ENCODE data around the gene SATB1. TPM values are rescaled to one million over a fixed set of nuclear protein-coding genes. Genes with fewer than 3 reads are reported as not detected.

SATB1 gene
- polyA plus RNA-seq, 1 donor: 27.2 TPM

DNA sequence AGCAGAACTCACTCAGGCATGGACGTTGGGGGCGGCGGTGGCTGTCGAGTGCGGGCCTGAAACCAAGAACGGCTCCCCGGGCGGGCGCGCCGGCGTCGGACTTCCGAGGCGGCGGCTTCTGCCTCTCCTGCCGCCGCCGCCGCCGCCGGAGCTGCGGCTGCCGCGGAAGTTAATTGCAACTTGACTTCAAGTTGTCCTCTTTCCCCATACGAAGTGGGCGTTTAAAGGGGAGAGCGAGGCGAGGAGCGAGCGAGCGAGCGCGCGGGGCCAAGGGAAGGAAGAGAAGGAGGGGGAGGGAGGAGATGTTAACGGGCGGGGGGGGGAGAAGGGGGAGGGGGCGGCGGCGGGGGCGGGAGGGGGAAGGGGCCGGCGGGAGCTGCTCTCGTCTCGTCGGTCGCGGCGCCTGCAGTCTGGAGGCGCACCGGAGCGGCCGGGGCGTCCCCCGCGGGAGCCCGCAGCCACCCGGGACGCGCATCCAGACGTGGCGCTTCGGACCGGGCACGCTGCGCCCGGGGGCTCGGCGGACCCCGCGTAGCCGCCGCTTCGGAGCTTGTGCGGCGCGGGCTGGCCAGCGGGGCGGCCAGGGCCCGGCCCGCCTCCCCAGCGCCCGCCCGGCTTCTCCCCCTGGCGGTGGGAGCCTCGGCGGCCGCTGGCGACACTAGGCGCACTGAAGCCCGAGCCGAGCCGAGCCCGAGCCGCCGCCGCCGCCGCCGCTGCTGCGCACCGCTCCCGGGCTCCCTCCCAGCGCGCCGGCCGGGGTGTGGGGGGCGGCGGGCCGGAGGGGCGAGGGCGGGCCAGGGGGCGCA lies 19.7 kb upstream of the SATB1 start:
- Histone ChIP-seq H3K4me1 (ENCODE audit: control insufficient read depth, insufficient read depth, low read length) (peaks cover 11% of the 10 kb centered on the region), H3K27me3 (ENCODE audit: control insufficient read depth, insufficient read depth, low read length) (peaks cover 42% of the 10 kb centered on the region), H3K9me3 (ENCODE audit: control insufficient read depth, low read depth, low read length) (no peaks in the 10 kb centered on the region), H3K4me3 (ENCODE audit: low read length) (peak overlapping the region; percentile 52), H3K36me3 (ENCODE audit: control insufficient read depth, insufficient read depth, low read length) (no peaks in the 10 kb centered on the region), H3K27ac (ENCODE audit: low read length) (no peak overlapping the region)
- peak; percentile 50 to 79 for DNase-seq
- WGBS (ENCODE audit: insufficient coverage, low lambda C conversion rate): no CpG with 5 or more reads among the region's 113 CpGs

DNA sequence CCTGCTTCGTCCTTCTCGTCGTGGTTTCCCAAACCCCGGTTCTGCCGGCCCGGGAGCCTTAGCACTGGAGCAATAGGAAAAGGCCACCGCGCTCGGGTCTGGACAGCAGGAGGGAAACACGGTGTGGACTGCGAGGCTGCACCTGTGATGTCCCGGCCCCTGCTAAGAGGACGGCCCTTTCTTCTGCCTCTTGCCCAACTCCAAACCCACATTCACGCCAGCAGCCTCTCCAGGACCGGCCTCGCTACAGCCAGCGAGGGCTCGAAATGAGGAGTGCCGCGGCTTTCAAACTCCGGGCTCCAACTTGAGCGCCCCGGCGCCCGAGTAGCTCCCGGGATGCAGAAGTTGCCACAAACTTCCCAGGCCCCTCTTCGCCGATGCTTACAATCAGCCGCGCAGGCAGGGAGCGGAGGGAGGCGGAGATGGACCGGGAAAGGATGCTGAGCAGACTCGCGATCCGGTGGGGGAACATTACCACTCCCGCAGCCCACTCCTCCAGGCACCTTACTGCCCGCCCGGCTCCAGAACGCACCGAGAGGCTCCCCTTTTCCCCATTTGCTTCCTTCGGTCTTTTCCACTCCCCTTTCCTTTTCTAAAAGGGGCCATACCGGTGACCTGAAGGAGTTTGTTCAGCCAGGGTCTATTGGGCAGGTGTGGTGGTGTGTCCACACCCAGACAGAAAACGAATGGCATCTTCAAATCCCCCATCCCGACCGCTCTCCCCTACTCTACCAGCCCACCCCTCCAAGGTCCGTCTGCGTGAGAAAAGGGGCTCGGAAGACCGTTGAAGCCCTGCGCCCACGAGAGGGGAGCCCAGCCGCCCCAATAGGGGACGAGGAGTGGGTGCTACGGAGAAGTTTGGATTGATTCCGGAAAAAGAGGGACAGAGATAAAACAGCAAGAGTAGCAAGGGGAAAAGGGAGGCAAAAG lies 18.8 kb upstream of the SATB1 start:
- Histone ChIP-seq H3K27me3 (ENCODE audit: control insufficient read depth, insufficient read depth, low read length) (peaks cover 42% of the 10 kb centered on the region), H3K36me3 (ENCODE audit: control insufficient read depth, insufficient read depth, low read length) (no peaks in the 10 kb centered on the region), H3K4me3 (ENCODE audit: low read length) (peak overlapping the region; percentile 51), H3K4me1 (ENCODE audit: control insufficient read depth, insufficient read depth, low read length) (peaks cover 11% of the 10 kb centered on the region), H3K27ac (ENCODE audit: low read length) (no peak overlapping the region), H3K9me3 (ENCODE audit: control insufficient read depth, low read depth, low read length) (no peaks in the 10 kb centered on the region)
- peak in 1 of 2 donors; percentile 27 for DNase-seq
- WGBS (ENCODE audit: insufficient coverage, low lambda C conversion rate): 0% methylated on average over 1 of the region's 56 CpGs

DNA sequence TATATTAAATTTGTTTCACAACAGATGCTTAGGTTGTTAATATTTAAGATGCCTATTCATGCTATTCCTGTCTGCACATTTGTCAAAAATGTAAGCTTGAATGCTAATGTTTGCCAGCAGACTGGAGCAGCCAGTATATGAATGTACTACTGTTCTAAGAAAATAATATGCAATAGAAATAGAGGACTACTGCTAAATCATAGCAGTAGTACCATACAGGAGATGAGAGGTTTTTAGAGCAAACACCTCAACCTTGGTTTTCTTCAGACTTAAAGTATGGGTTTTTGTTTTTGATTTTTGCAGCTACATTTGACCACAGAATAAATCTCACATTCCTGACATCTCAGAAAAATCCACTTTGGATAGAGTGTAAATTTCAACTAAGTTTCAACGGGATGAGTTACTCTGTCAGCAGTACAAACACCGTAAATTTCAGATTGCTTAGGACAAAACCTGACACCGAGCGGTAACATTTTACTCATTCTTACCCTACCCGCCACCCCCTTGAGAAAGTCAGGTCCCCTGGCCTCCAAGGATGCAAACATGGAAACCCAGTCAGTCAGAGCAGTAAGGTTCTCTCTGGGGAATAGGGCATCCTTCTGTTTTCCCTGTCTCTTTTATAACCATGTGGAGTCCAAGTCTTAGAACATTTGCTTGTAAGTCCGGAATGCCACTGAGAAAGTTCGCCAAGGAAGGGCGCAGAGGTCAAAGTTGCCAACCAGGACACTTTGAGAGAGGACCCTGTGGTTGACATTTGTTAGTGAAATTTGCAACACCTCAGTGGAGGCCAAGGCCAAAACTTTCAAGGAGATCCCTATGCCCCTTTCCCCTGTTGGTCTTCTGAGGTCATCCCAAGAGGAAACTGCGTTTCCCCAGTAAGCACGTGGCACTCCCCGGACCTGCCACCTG lies 17.9 kb upstream of the SATB1 start:
- Histone ChIP-seq H3K27ac (ENCODE audit: low read length) (no peak overlapping the region), H3K36me3 (ENCODE audit: control insufficient read depth, insufficient read depth, low read length) (no peaks in the 10 kb centered on the region), H3K4me3 (ENCODE audit: low read length) (peak overlapping the region; percentile 51), H3K4me1 (ENCODE audit: control insufficient read depth, insufficient read depth, low read length) (peaks cover 11% of the 10 kb centered on the region), H3K27me3 (ENCODE audit: control insufficient read depth, insufficient read depth, low read length) (peaks cover 48% of the 10 kb centered on the region), H3K9me3 (ENCODE audit: control insufficient read depth, low read depth, low read length) (no peaks in the 10 kb centered on the region)
- WGBS (ENCODE audit: insufficient coverage, low lambda C conversion rate): no CpG with 5 or more reads among the region's 11 CpGs
- no peak for DNase-seq

GRCh38 chr3:18441551-18441950 lies 16.4 kb upstream of the SATB1 start:
- H3K27ac ChIP-seq (ENCODE audit: low read length): no peak overlapping the region
- no peaks in the 10 kb centered on the region for H3K36me3 ChIP-seq (ENCODE audit: control insufficient read depth, insufficient read depth, low read length)
- no peak for DNase-seq
- peaks cover 11% of the 10 kb centered on the region for H3K4me1 ChIP-seq (ENCODE audit: control insufficient read depth, insufficient read depth, low read length)
- H3K9me3 ChIP-seq (ENCODE audit: control insufficient read depth, low read depth, low read length): no peaks in the 10 kb centered on the region
- 60% methylated on average over 1 of the region's 1 CpG for WGBS (ENCODE audit: insufficient coverage, low lambda C conversion rate)
- H3K27me3 ChIP-seq (ENCODE audit: control insufficient read depth, insufficient read depth, low read length): peaks cover 43% of the 10 kb centered on the region
- no peak overlapping the region for H3K4me3 ChIP-seq (ENCODE audit: low read length)

DNA sequence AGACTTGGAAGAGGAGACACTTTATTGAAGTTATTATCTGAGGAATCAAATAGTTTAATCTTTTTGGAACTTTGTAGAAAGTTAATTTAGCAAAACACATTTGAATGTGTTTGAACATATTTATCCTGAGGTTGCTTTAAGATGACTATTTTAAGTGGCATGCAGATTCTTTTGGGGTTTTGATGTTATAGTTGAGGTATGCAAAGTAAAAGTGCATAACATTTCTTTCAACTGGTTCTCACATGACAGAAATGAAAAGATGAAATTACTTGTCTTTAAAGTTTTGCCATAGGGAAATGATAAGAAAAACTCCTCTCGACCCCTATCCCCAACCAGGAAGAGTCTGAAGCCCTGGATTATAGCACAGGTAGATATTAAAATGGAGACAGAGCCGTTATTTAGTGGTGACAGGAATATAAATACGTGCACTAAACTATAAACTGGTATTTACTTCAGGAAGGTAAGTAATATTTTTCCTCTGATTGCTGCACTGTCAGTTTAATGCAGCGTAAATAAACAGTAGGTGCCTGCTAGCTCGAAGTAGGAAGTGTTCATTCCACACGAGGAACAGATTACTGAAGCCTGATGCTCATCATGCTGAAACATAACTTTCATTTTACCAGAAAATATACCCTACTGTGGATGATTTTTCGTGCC lies 15.1 kb upstream of the SATB1 start:
- Histone ChIP-seq H3K9me3 (ENCODE audit: control insufficient read depth, low read depth, low read length) (no peaks in the 10 kb centered on the region), H3K4me3 (ENCODE audit: low read length) (no peak overlapping the region), H3K27ac (ENCODE audit: low read length) (no peak overlapping the region), H3K27me3 (ENCODE audit: control insufficient read depth, insufficient read depth, low read length) (peaks cover 29% of the 10 kb centered on the region), H3K36me3 (ENCODE audit: control insufficient read depth, insufficient read depth, low read length) (no peaks in the 10 kb centered on the region), H3K4me1 (ENCODE audit: control insufficient read depth, insufficient read depth, low read length) (peaks cover 11% of the 10 kb centered on the region)
- WGBS (ENCODE audit: insufficient coverage, low lambda C conversion rate): 71% methylated on average over 2 of the region's 7 CpGs
- DNase-seq: no peak

DNA sequence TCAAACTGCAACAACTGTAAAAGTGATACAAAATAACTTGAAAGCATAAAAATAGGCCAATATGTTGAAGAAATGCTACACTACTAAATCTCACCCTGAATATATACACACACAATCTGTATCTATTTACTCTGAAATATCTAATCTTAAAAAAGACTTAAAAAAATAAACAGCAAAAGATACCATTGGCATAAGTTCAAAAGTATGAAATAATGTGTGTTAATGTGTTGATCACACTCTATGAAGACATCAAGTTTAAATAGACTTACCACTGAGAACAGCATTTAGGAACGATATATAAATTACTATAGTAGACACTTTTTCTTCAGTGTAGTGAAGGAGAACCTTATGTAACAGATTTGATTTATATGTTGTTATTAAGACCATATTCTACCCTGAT lies 14.1 kb upstream of the SATB1 start:
- Histone ChIP-seq H3K4me1 (ENCODE audit: control insufficient read depth, insufficient read depth, low read length) (peaks cover 10% of the 10 kb centered on the region), H3K27ac (ENCODE audit: low read length) (no peak overlapping the region), H3K4me3 (ENCODE audit: low read length) (no peak overlapping the region), H3K36me3 (ENCODE audit: control insufficient read depth, insufficient read depth, low read length) (no peaks in the 10 kb centered on the region), H3K9me3 (ENCODE audit: control insufficient read depth, low read depth, low read length) (no peaks in the 10 kb centered on the region), H3K27me3 (ENCODE audit: control insufficient read depth, insufficient read depth, low read length) (peaks cover 28% of the 10 kb centered on the region)
- DNase-seq: no peak
- WGBS (ENCODE audit: insufficient coverage, low lambda C conversion rate): 86% methylated on average over 1 of the region's 1 CpG

DNA sequence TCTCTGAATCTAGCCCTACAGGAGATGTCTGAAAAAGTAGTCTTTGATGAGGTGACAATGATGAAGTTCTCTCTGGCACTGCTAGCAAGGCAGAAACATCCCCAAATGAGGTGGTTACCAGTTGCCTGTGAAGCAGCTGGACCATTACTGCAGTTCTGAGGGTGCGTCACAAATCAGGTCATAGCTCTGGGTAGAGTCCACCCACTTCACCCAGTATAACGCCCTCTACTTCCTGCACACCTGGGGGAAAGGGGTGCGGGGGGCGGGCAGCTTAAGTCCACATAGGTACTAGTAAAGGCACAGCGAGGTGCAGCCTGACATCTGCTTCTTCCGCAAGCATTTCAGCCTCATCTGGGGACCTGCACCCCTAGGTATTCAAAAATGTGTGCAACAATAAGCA lies 13.4 kb upstream of the SATB1 start:
- no CpG with 5 or more reads among the region's 6 CpGs for WGBS (ENCODE audit: insufficient coverage, low lambda C conversion rate)
- DNase-seq: no peak

DNA sequence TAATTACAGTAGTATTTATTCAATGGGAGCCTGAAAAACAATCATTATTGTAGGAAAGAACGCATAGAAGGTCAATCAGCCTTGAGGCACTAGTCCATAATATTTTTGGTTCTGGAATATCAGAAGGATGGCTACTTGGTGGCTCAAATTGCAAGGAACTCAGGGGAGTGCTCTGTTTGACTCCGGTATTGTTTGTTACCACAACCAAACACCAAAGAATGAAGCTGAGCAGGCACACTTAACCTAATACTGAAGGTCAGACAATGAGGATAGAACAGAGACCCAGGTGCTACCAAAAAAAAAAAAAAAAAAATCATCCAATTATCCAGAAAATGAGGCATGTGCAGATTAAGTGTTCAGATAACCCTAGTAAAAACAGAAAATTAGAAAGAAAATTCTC lies 11.1 kb upstream of the SATB1 start:
- H3K9me3 ChIP-seq (ENCODE audit: control insufficient read depth, low read depth, low read length): no peaks in the 10 kb centered on the region
- H3K27ac ChIP-seq (ENCODE audit: low read length): no peak overlapping the region
- H3K4me1 ChIP-seq (ENCODE audit: control insufficient read depth, insufficient read depth, low read length): no peaks in the 10 kb centered on the region
- no peak for DNase-seq
- H3K27me3 ChIP-seq (ENCODE audit: control insufficient read depth, insufficient read depth, low read length): peaks cover 10% of the 10 kb centered on the region
- H3K36me3 ChIP-seq (ENCODE audit: control insufficient read depth, insufficient read depth, low read length): no peaks in the 10 kb centered on the region
- H3K4me3 ChIP-seq (ENCODE audit: low read length): no peak overlapping the region
- WGBS (ENCODE audit: insufficient coverage, low lambda C conversion rate): no CpG with 5 or more reads among the region's 2 CpGs

More for the DNA sequence above, 13.4 kb upstream of the SATB1 start:
- H3K9me3 ChIP-seq (ENCODE audit: control insufficient read depth, low read depth, low read length): no peaks in the 10 kb centered on the region
- H3K4me1 ChIP-seq (ENCODE audit: control insufficient read depth, insufficient read depth, low read length): peaks cover 5% of the 10 kb centered on the region
- peaks cover 21% of the 10 kb centered on the region for H3K27me3 ChIP-seq (ENCODE audit: control insufficient read depth, insufficient read depth, low read length)
- no peaks in the 10 kb centered on the region for H3K36me3 ChIP-seq (ENCODE audit: control insufficient read depth, insufficient read depth, low read length)
- H3K4me3 ChIP-seq (ENCODE audit: low read length): no peak overlapping the region
- H3K27ac ChIP-seq (ENCODE audit: low read length): no peak overlapping the region

DNA sequence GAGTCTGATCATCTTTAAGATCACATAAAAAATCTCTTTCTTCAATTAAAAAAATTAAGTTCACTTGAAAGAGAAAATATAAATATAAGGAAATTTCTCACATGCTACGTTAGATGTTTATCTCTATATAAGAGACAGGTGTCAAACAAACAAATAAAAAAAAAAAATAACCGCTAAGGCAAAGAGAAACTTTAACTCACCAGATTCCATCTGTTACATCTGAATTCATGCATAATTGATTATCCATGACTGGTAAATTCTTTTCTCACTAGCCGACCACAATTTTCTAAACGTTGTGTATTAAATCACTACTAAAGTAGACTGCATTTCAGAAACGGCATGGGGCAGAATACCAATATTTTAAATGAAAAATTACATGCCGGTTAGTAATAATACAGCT lies 9.6 kb upstream of the SATB1 start:
- Histone ChIP-seq H3K4me1 (ENCODE audit: control insufficient read depth, insufficient read depth, low read length) (no peaks in the 10 kb centered on the region), H3K9me3 (ENCODE audit: control insufficient read depth, low read depth, low read length) (no peaks in the 10 kb centered on the region)
- 85% methylated on average over 2 of the region's 6 CpGs for WGBS (ENCODE audit: insufficient coverage, low lambda C conversion rate)

More for the DNA sequence above, 9.6 kb upstream of the SATB1 start:
- H3K27ac ChIP-seq (ENCODE audit: low read length): no peak overlapping the region
- no peak for DNase-seq
- H3K36me3 ChIP-seq (ENCODE audit: control insufficient read depth, insufficient read depth, low read length): no peaks in the 10 kb centered on the region
- H3K4me3 ChIP-seq (ENCODE audit: low read length): no peak overlapping the region
- peaks cover 6% of the 10 kb centered on the region for H3K27me3 ChIP-seq (ENCODE audit: control insufficient read depth, insufficient read depth, low read length)
